Activated naive CD4-positive, alpha-beta T cell treated with anti-CD3 and anti-CD28 coated beads, Interleukin-2, amount 50 U/mL, for 24 hours (primary cell): ENCODE results near the gene CDC42EP2.
A peak's percentile ranks its signal among the peaks of the same experiment; 100 is the strongest.

ENCODE experiments used
- H3K27ac Mint-ChIP-seq: one replicate; pipeline ENCODE4 v1.8.0; 2021; ENCODE audit warnings: mild to moderate bottlenecking, mixed read lengths
- H3K27me3 Mint-ChIP-seq: one replicate; pipeline ENCODE4 v1.8.0; 2021; ENCODE audit warnings: mixed read lengths
- H3K36me3 Mint-ChIP-seq: one replicate; pipeline ENCODE4 v1.8.0; 2021; ENCODE audit warnings: mixed read lengths
- H3K4me1 Mint-ChIP-seq: one replicate; pipeline ENCODE4 v1.8.0; 2021; ENCODE audit warnings: mixed read lengths
- H3K4me3 Mint-ChIP-seq: one replicate; pipeline ENCODE4 v1.8.0; 2021; ENCODE audit warnings: mild to moderate bottlenecking, mixed read lengths
- H3K9me3 Mint-ChIP-seq: one replicate; pipeline ENCODE4 v1.8.0; 2021; ENCODE audit warnings: mixed read lengths

Gene CDC42EP2

DNA sequence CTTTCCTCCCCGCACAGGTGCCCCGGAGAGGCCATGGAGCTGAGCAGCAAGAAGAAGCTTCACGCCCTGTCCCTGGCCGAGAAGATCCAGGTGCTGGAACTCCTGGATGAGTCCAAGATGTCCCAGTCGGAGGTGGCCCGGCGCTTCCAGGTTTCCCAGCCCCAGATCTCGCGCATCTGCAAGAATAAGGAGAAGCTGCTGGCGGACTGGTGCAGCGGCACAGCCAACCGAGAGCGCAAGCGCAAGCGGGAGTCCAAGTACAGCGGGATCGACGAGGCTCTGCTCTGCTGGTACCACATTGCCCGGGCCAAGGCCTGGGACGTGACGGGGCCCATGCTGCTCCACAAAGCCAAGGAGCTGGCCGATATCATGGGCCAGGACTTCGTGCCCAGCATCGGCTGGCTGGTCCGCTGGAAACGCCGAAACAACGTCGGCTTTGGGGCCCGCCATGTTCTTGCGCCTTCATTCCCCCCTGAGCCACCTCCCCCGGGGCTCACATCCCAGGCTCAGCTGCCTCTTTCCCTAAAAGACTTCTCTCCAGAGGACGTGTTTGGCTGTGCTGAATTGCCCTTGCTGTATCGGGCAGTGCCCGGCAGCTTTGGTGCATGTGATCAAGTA is 41.2 kb downstream of the CDC42EP2 start:
- H3K36me3 Mint-ChIP-seq, result peaks cover 3% of the 10 kb centered on the region
- H3K4me1 Mint-ChIP-seq, result peaks cover 14% of the 10 kb centered on the region
- H3K27me3 Mint-ChIP-seq, result no peaks in the 10 kb centered on the region
- no peak overlapping the region for H3K27ac Mint-ChIP-seq
- peak overlapping the region; percentile 89 for H3K4me3 Mint-ChIP-seq
- H3K9me3 Mint-ChIP-seq, result no peaks in the 10 kb centered on the region

DNA sequence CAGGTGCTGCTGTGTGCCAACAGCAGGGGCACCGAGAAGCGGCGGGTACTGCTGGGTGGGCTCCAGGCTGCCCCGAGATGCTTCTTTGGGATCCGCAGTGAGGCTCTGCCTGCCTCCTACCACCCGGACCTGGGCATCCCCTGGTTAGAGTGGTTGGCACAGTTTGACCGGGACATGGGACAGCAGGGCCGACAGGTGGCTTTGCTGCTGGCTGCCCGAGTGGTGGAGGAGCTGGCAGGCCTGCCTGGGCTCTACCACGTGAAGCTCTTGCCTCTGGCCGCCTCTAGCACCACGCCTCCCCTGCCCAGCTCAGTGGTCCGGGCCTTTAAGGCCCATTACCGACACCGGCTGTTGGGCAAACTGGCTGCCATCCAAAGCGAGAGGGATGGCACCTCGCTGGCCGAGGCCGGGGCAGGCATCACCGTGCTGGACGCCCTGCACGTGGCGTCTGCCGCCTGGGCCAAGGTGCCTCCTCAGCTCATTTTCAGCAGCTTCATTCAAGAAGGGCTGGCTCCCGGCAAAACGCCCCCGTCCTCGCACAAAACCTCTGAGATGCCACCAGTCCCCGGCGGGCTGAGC is 41.8 kb downstream of the CDC42EP2 start:
- Mint-ChIP-seq H3K9me3 (no peaks in the 10 kb centered on the region), H3K27me3 (no peaks in the 10 kb centered on the region), H3K4me1 (peaks cover 14% of the 10 kb centered on the region), H3K27ac (no peak overlapping the region), H3K4me3 (peak overlapping the region; percentile 66), H3K36me3 (peaks cover 3% of the 10 kb centered on the region)

DNA sequence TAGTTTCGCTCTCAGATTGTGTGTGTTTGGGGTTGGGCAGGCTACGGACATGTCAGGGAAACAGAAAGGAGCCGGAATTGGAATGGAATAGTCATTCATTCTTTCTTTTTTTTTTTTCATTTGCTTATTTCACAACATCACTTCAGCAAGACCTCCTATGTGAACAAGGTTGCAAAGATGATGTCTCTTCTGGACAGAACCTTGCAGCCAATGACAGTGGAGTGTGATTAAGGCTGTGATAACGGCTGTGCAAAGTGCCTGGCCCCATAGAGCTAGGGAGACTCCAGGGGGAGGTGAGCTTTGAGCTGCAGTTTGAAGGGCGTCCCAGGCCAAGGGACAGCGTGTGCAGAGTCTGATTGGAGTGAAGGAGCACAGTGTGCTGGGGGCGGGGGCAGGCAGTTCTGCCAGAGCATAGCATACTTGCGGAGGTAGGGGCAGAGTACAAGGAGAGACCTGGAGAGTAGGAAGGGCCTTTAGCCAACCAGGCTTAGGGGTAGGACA is 43.2 kb downstream of the CDC42EP2 start:
- Mint-ChIP-seq H3K9me3 (no peaks in the 10 kb centered on the region), H3K27me3 (no peaks in the 10 kb centered on the region), H3K4me3 (no peak overlapping the region), H3K4me1 (peaks cover 19% of the 10 kb centered on the region), H3K36me3 (no peaks in the 10 kb centered on the region), H3K27ac (no peak overlapping the region)

DNA sequence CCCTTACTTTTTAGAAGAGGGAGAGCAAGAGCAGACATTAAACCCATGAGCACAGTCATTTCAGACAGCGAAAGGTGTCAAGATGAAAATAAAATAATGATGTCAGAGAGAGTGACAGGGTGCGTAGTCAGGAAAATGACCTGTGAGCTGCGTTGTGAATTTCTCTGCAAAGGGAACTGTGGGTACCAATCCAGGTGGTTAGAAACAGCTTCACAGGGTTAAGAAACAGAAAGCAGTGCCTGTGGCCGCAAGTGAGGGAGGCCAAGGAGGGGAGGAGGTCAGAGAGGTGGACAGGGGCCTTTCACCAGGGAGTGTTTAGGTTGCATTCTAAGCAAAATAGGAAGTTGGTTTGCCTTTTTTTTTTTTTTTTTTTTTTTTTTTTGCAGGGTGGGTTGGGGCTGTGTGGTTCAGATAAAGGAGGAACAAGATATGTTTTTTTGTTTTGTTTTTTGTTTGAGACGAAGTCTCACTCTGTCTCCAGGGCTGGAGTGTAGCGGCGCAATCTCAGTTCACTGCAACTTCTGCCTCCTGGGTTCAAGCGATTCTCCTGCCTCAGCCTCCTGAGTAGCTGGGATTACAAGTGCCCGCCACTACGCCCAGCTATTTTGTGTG is 47.8 kb downstream of the CDC42EP2 start:
- Mint-ChIP-seq H3K36me3 (no peaks in the 10 kb centered on the region), H3K4me1 (peaks cover 5% of the 10 kb centered on the region)

DNA sequence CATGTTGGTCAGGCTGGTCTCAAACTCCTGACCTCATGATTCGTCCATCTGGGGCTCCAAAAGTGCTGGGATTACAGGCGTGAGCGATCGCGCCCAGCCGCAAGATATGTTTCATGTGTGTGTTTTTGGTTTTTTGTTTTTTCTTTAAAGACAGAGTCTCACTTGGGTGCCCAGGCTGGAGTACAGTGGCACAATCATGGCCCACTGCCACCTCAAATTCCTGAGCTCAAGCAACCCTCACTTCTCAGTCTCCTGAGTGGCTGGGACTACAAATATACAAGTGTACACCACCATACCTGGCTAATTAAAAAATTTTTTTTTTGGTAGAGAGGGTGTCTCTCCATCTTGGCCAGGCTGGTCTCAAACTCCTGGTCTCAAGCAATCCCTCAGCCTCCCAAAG is 48.3 kb downstream of the CDC42EP2 start:
- Mint-ChIP-seq H3K27me3 (no peaks in the 10 kb centered on the region), H3K4me1 (peaks cover 5% of the 10 kb centered on the region), H3K4me3 (no peak overlapping the region), H3K27ac (no peak overlapping the region), H3K36me3 (no peaks in the 10 kb centered on the region), H3K9me3 (no peaks in the 10 kb centered on the region)

More for the DNA sequence above, 47.8 kb downstream of the CDC42EP2 start:
- H3K4me3 Mint-ChIP-seq, result no peak overlapping the region
- no peaks in the 10 kb centered on the region for H3K27me3 Mint-ChIP-seq
- no peak overlapping the region for H3K27ac Mint-ChIP-seq
- H3K9me3 Mint-ChIP-seq, result no peaks in the 10 kb centered on the region

DNA sequence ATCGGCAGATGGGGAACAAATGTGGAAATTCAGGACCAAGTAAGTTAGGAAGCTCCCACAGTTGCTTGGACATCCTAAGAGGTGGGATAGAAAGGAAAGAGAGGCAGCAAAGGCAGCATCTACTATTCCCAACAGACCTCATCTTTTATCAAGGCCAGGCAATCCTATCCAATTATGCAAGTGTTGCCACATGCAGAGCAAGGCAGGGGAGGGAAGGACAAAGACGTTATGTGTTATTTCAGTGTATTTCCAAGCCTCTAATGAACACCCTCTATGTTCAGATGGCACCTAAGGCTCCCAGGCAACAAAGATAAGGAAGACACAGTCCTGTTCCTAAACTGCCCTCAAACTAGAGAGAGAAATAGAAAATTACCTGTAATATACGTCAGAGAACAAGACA is 49.1 kb downstream of the CDC42EP2 start:
- Mint-ChIP-seq H3K27ac (no peak overlapping the region), H3K9me3 (no peaks in the 10 kb centered on the region), H3K36me3 (no peaks in the 10 kb centered on the region)

DNA sequence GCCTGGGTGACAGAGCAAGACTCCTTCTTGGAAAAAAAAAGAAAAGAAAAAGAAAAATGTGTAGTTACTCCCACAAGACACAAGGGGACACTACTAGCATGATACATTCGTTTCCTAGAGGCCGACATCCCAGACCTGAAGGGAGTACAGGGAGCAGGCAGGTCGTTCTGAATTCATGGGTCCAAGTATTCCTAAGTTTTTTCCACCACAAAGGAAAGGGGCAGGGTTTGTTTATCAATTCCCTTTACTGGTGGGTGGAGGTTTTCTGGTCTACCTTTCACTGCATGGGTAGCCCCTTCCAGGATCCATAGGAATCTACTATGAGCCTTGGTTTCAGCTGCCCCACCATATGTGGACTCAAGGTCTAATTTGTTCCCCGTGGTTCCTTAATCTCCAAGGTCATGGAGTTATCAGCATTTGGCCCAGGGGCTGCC is 51.7 kb downstream of the CDC42EP2 start:
- H3K27ac Mint-ChIP-seq, result no peak overlapping the region
- no peaks in the 10 kb centered on the region for H3K27me3 Mint-ChIP-seq
- H3K4me3 Mint-ChIP-seq, result no peak overlapping the region
- H3K9me3 Mint-ChIP-seq, result no peaks in the 10 kb centered on the region
- no peaks in the 10 kb centered on the region for H3K36me3 Mint-ChIP-seq
- peaks cover 5% of the 10 kb centered on the region for H3K4me1 Mint-ChIP-seq

More for the DNA sequence above, 49.1 kb downstream of the CDC42EP2 start:
- H3K27me3 Mint-ChIP-seq, result no peaks in the 10 kb centered on the region
- H3K4me3 Mint-ChIP-seq, result no peak overlapping the region
- peaks cover 5% of the 10 kb centered on the region for H3K4me1 Mint-ChIP-seq

DNA sequence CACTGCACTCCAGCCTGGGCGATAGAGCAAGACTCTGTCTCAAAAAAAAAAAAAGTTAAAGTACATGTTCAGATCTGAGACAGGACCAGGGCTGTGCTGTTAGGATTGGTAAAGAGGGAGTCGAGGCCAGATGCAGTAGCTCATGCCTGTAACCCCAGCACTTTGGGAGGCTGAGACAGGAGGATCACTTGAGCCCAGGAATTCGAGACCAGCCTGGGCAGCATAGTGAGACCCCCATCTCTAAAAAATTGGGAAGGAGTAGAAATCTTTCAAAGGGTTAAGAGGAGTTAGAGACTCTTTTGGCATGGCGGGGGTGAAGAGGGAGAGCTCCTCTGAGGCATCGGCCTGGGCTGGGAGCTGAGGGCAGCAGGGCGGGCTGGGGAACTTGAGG is 56.0 kb downstream of the CDC42EP2 start:
- no peaks in the 10 kb centered on the region for H3K9me3 Mint-ChIP-seq
- no peaks in the 10 kb centered on the region for H3K36me3 Mint-ChIP-seq
- no peaks in the 10 kb centered on the region for H3K4me1 Mint-ChIP-seq
- no peak overlapping the region for H3K4me3 Mint-ChIP-seq
- H3K27ac Mint-ChIP-seq, result no peak overlapping the region
- no peaks in the 10 kb centered on the region for H3K27me3 Mint-ChIP-seq
